Stimulated activated CD8-positive, alpha-beta memory T cell treated with anti-CD3 and anti-CD28 coated beads, Interleukin-7, amount 100 ng/mL, for 48 hours (primary cell): ENCODE results near the gene P2RY8.
"Not testable (repeated sequence)": the region's sequence is repeated elsewhere in the genome, so short reads cannot be mapped to it uniquely, and the experiment has no call there.

ENCODE experiments used
- DNase-seq, 2 donors: peaks; one replicate each; pipeline ENCODE4 v3.0.0-alpha.2; 2020; ENCODE audit warnings: low read depth in 1 of 2; ENCODE audit errors: extremely low read depth in 1 of 2

Gene P2RY8

DNA sequence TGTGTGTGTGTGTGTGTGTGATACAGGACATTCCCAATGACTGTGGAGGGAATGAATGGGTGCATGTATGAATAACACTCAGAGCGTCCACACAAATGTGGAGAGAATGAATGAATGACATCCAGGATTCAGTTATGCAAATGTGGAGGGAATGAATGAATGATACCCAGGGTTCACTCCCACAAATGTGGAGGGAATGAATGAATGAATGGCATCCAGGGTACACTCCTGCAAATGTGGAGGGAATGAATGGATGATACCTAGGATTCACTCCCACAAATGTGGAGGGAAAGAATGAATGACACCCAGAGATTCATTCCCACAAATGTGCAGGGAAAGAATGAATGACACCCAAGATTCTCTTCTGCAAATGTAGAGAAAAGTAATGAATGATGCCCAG is 48.2 kb downstream of the P2RY8 start:
- DNase-seq = no peak

- DNase-seq = no peak
Measured at GRCh38 chrX:1488141-1488540, 48.8 kb downstream of the P2RY8 start.

DNA sequence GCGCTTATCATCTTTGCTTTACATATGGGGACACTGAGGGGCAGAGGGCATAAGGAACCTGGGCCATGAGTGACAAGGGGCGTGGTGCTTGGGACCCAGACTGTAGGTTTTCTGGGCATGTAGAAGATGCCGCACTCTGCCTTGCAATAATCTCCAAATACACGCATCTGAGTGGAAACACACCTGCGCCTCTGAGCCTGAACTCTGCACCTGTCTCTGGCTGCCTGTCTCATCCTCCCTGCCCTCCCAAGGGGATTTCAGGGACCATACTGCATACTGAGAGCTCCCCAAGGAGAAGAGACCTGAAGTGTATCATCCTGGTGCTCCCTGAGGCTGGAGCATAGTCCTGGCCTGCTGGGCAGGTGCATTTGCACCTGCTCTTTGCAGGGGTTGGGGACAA is 49.6 kb downstream of the P2RY8 start:
- DNase-seq = no peak

GRCh38 chrX:1486749-1487361 is 50.1 kb downstream of the P2RY8 start:
- no peak for DNase-seq

GRCh38 chrX:1486177-1486576 is 50.8 kb downstream of the P2RY8 start:
- no peak for DNase-seq

DNA sequence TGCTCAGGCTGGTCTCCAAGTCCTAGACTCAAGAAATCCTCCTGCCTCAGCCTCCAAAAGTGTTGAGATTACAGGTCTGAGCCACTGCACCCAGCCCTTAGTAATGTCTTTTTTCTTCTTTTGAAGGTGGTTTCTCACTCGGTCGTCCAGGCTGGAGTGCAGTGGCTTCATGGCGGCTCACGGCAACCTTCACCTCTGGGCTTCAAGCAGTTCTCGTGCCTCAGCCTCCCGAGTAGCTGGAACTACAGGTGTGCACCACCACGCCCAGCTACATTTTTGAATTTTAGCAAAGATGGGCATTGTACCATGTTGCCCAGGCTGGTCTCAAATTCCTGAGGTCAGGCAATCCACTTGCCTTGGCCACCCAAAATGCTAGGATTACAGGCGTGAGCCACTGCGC is 52.0 kb downstream of the P2RY8 start:
- DNase-seq = no peak

- DNase-seq = no peak
Measured at GRCh38 chrX:1484638-1485019, 52.4 kb downstream of the P2RY8 start.

DNA sequence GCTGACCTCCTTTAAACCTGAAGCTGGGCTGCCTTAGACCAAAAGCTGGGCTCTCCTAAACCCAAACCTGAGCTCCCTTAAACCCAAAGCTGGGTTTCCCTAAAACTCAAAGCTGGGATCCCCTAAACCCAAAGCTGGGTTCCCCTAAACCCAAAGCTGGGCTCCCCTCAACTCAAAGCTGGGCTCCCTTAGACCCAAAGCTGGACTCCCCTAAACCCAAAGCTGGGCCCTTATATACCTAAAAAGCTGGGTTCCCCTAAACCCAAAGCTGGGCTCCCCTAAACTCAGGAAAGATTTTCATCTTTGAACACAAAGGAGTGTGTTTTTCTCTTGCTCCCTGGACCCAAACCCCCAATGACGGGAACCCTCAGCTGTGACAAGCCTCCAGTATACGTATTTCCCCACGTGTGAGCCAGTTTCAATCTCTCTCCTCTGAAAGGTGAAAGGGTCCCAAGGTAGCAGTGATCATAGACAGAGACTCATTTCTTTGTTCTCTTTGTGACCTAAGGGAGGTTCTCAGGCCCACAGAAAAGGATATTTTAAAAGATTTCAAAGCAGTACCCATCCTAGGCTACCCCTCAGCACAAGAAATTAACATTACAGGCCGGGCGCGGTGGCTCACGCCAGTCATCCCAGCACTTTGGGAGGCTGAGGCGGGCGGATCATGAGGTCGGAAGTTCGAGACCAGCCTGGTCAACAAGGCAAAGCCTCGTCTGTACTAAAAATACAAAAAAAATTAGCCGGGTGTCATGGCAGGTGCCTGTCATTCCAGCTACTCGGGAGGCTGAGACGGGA is 52.9 kb downstream of the P2RY8 start:
- DNase-seq = no peak

DNA sequence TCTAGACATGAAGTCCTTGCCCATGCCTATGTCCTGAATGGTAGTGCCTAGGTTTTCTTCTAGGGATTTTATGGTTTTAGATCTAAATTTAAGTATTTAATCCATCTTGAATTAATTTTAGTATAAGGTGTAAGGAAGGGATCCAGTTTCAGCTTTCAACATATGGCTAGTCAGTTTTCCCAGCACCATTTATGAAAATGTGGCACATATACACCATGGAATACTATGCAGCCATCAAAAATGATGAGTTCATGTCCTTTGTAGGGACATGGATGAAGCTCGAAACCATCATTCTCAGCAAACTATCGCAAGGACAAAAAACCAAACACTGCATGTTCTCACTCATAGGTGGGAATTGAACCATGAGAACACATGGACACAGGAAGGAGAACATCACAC is 54.5 kb downstream of the P2RY8 start:
- DNase-seq = not testable (repeated sequence)

- DNase-seq = peak; percentile 45 to 76
Measured at GRCh38 chrX:1481636-1482529, 55.1 kb downstream of the P2RY8 start.

GRCh38 chrX:1480082-1480785 is 56.8 kb downstream of the P2RY8 start:
- no peak for DNase-seq

DNA sequence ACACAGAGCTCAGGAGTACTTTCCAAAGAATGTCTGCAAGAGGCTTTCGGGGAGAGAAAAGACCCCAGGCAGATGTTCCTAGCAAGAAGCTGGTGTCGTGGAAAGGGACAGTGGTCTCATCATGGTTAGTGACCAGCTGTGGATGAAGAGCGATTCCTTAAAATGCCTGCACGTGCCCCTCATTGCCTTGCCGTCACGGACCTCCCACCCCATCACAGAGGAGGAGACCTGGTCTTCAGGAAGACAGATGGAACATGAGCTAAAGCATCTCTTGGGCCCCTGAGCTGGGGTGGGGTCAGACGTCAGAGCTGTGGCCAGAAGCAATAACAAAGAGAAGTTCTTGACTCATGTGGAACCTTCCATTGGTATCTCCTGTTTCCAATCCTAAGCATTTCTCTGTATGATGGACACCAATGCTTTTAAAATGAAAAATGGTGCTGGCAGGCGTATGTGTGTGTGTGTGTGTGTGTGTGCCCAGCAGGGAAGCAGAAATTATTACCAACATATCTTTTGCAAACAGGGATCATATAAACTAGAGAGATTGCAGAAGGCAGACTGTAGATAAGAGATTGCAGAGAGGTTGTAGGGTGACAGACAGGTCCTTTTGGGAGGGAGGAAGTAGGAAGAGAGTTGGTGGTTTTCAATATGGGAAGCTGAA is 59.1 kb downstream of the P2RY8 start:
- DNase-seq = no peak

DNA sequence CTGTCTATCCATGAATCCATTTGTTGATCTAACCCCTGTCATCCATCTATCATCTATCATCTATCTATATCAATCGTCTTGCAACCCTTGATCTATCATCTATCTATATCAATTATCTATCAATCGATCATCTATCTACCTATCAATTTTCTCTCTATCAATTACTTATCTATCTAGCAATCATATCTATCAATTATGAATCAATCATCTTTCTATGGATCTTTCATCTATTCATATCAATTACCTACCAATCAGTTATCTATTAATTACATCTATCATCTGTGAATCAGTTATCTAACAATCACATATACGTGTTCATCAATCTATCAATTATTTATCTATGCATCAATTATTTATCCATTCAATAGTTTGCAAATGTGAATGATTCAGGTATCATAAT is 59.8 kb downstream of the P2RY8 start:
- DNase-seq = no peak

- no peak for DNase-seq
Measured at GRCh38 chrX:1476682-1477081, 60.3 kb downstream of the P2RY8 start.

- no peak for DNase-seq
Measured at GRCh38 chrX:1475881-1476280, 61.1 kb downstream of the P2RY8 start.

GRCh38 chrX:1475481-1475880 is 61.5 kb downstream of the P2RY8 start:
- no peak for DNase-seq

DNA sequence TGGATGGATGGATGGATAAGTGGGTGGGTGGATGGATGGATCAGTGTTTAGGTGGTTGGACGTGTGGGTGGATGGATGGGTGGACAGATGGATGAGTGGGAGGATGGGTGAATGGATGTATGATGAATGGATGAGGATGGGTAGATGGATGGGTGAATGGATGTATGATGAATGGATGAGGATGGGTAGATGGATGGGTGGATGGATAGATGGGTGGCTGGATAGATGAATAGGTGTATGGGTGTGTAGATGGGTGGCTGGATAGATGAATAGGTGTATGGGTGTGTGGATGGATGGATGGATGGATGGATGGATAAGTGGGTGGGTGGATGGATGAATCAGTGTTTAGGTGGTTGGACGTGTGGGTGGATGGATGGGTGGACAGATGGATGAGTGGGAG is 62.4 kb downstream of the P2RY8 start:
- not testable (repeated sequence) for DNase-seq

DNA sequence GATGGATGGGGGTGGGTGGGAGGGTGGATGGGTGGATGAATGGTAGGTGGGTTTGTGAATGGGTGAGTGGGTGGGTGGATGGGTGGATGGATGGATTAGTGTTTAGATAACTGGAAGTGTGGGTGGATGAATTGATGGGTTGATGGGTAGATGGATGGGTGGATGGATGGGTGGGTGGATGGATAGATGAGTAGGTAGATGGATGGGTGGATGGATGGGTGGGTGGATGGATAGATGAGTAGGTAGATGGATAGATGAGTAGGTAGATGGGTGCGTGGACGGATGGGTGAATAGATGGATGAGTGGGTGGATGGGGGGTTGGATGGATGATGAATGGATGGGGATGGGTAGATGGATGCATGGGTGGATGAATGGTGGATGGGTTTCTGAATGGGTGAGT is 64.0 kb downstream of the P2RY8 start:
- DNase-seq = no peak

DNA sequence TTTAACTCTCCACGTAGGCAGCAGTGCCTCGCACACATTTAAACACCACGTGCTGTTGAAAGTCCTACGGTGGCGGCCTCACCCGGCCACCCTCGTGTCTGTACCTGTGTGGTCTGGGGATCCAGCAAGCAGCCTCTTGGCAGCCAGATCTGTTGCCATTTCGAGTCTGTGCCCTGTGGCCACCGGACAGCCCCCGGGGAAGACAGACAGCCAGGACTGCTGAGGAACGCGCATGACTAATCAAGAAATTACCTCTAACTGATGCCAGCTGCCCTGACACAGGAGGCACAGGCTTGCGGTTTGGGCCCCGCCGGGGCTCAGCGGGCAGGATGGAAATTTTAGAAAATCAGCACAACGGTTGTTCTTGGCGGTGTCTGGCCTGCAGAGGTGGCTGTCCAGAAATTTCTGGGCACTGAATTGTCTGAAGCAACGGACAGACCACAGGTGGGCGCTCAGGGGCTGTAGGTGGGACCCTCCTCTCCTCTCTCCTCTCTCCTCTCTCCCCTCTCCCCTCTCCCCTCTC is 68.7 kb downstream of the P2RY8 start:
- DNase-seq = peak; percentile 68 to 78

- DNase-seq = peak in 1 of 2 donors; percentile 39
Measured at GRCh38 chrX:1466971-1467561, 69.9 kb downstream of the P2RY8 start.
